Hematopoietic multipotent progenitor cell (in vitro differentiated cells): ENCODE measurements around the gene ENHO. TPM values are rescaled to one million over a fixed set of nuclear protein-coding genes. Genes with fewer than 3 reads are reported as not detected.

Experiments used
- DNase-seq, 3 donors: peaks; one replicate each; pipeline ENCODE4 v3.0.0-alpha.2; 2011 to 2015; ENCODE audit warnings: low read depth in 2 of 3, low spot score in 2 of 3
- total RNA-seq: library from RNA; depleted of rRNA; stranded (reverse); fragments of >200 nt; gene quantifications from one replicate; pipeline ENCODE4 v1.2.3, GENCODE V29; 2012

The ENHO gene
- total RNA-seq, 1 donor: not detected

DNA sequence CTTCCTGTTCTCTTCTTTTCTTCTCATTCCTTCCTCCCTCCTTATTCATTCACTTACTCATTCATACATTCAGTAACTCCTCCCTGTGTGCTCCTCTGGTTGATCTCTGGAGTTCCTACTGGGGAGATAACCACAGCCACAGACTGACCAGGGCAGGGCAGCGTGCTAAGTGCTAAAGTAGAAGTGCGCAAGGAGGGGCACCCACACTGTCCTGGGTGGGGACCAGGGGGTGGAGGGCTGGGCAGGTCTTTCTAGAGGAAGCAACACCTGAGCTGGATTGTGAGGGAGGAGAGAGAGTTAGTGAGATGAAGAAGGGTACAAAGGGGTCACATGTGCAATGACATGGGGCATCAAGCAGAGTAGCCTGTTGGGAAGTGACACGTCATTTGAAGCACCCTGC lies 13.8 kb downstream of the ENHO start:
- DNase-seq: no peak

- no peak for DNase-seq
Measured at GRCh38 chr9:34508463-34508862, 14.3 kb downstream of the ENHO start.

DNA sequence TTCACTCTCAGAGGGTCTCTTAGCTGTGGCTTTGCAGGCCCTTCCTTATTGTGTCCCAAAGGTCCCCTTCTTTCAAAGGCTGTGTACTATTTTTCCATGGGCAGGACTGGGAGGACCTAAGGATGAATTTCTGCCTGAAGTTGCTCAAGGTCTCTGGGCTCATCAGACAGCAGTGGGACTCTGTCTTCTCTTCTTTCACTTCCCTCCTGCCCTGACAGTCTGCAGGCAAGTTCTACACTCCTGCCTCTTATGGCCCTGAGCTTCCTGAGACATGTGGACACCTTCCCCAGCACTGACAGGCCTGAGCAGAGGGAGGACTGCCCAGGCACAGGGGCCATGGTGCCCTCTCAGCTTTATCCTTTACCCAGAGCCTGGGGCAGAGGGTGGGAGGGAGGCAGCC lies 14.8 kb downstream of the ENHO start:
- no peak for DNase-seq

DNA sequence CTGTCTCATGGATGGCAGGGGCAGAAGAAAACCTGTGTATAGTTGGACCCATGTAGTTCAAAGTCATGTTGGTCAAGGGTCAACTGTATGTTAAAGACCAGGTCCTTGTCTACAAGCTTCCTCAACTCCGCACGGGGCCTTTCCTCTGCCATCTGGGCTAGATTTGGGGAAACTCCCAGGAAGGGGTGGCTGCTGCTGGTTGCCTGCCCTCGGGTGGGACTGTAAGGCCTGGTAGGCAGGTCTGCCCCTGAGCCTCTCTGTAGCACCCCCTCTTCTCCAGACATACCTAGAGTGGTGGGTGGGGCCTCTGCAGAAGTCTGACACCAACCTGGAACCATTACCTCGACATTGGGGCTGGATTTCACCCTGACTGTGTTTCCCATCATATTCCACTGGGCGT lies 15.2 kb downstream of the ENHO start:
- DNase-seq: no peak

GRCh38 chr9:34506623-34507022 lies 16.2 kb downstream of the ENHO start:
- no peak for DNase-seq

GRCh38 chr9:34505370-34506120 lies 17.2 kb downstream of the ENHO start:
- DNase-seq: no peak

DNA sequence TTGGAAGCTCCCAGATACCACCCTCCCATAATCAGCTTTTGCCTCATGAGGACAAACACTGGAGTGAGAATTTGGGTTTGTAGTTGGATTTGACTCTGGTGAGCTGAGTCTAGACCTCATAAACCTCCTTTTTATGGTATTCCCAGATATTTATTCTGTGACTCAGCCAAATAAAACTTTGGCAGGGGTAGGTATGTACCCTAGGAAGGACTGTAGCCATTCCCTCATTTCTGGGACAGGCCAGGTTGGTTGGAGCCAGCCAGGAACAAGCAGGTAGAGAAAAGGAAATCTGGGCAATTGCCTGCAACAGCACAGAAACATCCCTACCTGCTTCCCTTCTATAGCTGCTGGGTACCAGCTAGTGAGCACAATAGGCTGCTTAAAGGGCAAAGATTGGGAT lies 19.4 kb downstream of the ENHO start:
- DNase-seq: no peak

GRCh38 chr9:34502891-34503290 lies 19.9 kb downstream of the ENHO start:
- no peak for DNase-seq

GRCh38 chr9:34502471-34502870 lies 20.3 kb downstream of the ENHO start:
- no peak for DNase-seq

DNA sequence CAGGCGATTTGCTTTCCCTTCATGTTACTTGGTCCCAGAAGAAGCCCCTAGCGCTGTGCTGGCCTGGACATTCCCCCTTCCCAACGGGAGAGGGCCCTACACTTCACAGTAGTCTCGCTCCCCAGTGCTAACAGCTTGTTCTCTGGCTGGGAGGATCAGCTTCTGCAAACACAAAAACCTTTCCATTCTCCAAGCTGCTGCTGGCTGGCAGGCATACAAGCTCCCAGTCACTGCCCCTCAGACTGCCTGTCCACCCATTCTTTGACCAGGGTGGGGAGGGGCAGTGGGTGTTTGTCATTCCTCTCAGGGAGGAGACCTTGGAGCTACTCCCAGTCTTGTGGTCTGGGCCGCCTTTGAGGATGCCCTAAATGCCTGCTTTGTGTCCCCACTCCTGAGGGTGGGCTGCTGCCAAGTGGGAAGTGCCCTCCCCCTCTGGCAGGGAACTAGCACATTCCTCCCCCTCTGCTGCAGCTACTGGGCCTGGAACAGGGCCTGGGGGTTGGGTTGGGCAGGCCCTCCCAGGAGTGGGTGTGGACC lies 20.8 kb downstream of the ENHO start:
- no peak for DNase-seq

GRCh38 chr9:34501372-34501771 lies 21.4 kb downstream of the ENHO start:
- DNase-seq: no peak

- DNase-seq: peak; percentile 41 to 74 (median 54)
Measured at GRCh38 chr9:34500623-34501267, 22.0 kb downstream of the ENHO start.

DNA sequence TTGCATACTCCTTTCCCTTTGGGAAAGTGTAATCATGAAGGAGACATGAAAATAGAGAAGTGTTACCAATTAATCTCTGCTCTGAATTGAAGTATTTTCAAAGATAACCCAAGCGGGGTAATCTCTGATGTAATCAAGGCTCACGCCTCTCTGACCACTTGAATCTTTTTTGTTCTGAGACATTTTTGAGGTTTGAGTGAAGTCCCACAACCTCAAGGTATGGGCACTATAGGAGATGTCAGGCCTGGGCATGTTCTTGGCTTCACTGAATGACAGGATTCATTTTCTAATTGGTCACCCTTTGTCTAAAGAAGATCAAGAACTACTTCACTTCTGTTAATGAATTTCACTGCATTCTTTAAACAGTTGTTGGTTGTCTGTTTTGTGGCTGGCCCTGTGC lies 23.7 kb downstream of the ENHO start:
- no peak for DNase-seq

GRCh38 chr9:34498553-34498952 lies 24.2 kb downstream of the ENHO start:
- DNase-seq: no peak

- no peak for DNase-seq
Measured at GRCh38 chr9:34496149-34496712, 26.6 kb downstream of the ENHO start.

- peak in 2 of 3 donors; percentile 44 to 59 for DNase-seq
Measured at GRCh38 chr9:34493972-34494535, 28.7 kb downstream of the ENHO start.

- DNase-seq: peak in 1 of 3 donors; percentile 4
Measured at GRCh38 chr9:34492051-34492450, 30.7 kb downstream of the ENHO start.

DNA sequence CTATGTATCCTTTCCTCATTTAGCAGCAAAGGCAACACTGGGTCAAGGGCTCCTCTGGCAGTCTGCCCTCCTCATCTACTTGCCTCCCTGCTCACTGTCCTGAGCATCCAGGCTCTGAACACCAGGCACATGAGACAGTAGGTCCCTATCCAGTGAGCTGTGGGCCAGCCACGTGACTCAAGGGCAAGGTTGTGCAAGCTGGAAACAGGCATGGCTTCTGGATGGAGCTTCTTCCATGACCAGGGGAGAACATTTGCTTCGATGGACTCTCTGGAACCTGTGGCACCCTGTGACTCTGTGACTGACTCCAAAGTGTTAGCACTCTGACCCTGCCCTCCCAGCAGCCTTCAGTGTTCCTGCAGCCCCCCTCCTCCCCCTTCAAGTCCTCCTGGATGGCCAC lies 31.2 kb downstream of the ENHO start:
- no peak for DNase-seq

DNA sequence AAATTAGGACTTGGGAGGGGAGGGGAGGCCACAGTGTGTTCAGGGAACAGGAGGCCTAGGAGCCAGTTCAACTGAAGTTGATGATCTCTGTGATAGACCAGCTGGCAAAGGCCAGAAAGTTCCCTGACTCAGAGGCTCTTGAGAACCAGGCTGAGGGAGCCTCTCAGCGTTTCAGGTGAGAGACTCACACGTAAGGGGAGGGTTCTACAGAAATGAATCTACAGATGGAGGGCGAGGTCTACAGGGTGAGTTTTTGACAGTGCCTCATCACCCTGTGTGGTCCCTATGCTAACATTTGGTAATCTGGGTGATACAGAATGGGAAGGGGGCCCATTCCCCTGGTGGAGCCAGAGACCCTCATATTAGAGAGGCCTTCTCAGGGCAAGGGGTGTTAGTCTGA lies 32.0 kb downstream of the ENHO start:
- DNase-seq: no peak

DNA sequence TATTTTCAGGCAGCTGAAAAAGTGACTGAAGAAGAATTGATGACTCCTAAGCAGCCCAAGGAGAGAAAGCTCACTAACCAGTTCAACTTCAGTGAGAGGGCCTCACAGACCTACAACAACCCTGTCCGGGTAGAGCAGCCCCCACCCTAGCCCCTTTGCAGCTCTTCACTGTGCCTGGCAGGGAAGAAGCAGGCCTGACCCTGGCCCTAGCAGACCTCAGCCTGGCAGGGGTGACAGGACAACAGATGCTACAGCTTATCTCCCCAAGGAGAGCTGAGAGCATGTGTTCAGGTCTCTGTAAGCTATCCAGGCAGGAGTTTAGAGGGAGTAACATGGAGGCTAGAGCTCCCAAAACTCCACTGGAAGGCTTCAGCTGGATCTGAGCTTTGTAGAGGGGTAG lies 32.4 kb downstream of the ENHO start:
- DNase-seq: no peak

DNA sequence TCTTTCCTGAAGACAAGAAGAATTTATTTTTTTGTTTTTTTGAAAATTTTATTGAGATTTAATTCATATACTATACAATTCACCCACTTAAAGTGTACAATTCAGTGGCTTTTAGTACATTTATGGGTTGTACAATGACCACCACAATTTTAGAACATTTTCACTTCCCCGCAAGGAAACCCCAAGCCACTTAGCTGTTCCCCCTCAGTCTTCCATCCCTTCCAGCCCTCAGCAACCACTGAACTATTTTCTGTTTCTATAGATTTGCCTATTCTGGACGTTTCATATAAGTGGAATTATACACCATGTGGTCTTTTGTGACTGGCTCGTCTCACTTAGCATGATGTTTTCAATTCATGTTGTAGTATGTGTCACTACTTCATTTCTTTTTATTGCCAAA lies 36.2 kb downstream of the ENHO start:
- no peak for DNase-seq

DNA sequence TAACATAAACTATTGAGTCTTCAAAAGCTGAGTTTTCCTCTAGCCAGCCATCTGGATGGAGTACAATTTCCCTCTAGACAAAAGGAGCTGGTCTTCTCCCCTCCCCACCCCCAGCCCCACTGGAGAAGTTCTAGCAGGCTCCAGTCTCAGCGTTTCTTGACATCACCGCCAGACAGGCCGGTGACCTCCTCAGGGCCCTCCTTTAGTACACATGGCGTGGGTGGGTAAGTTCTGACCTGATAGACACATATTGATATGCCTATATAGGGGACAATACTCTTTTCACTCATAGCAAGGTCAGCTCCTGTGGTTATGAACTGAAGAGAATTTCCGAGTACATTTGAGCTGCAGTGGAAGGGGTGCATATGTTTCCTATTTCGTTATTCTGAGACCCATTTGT lies 37.0 kb downstream of the ENHO start:
- no peak for DNase-seq
